HEK293 (cell line): ENCODE data around the gene FRMD4A.

Experiments
- KLF10 ChIP-seq: fragments of 450-650 bp; IDR thresholded peaks from 2 replicates; pipeline ENCODE4 v1.5.1; 2018; ENCODE audit warnings: missing biosample characterization, mild to moderate bottlenecking, missing genetic modification characterization
- KLF9 ChIP-seq: fragments of 450-650 bp; formaldehyde crosslinking; IDR thresholded peaks from 2 replicates; pipeline ENCODE4 v1.5.1; 2016; ENCODE audit warnings: missing biosample characterization, missing genetic modification characterization, low read depth
- ZBTB17 ChIP-seq: fragments of 450-650 bp; formaldehyde crosslinking; IDR thresholded peaks from 2 replicates; pipeline ENCODE4 v1.5.1; 2016; ENCODE audit warnings: missing biosample characterization, missing genetic modification characterization
- ZNF140 ChIP-seq: fragments of 450-650 bp; formaldehyde crosslinking; IDR thresholded peaks from 2 replicates; pipeline ENCODE4 v1.5.1; 2016; ENCODE audit warnings: missing biosample characterization, missing genetic modification characterization
- ZNF274 ChIP-seq, 2 experiments: fragments of 200-500 bp in 1 of 2; fragments of 450-650 bp in 1 of 2; sonication (Bioruptor generic) in 1 of 2; formaldehyde crosslinking in 1 of 2; IDR thresholded peaks; 2 replicates each; pipeline versions ENCODE4 v1.5.1 to v1.6.1; 2014 to 2016; ENCODE audit warnings: borderline replicate concordance in 1 of 2, inconsistent platforms in 1 of 2, low read length in 1 of 2, missing biosample characterization in 1 of 2, missing genetic modification characterization in 1 of 2
- ZNF292 ChIP-seq: fragments of 450-650 bp; formaldehyde crosslinking; IDR thresholded peaks from 2 replicates; pipeline ENCODE4 v1.5.1; 2016; ENCODE audit warnings: low read depth, missing biosample characterization, missing genetic modification characterization, borderline replicate concordance
- TF ChIP-seq, protein P1 (sequence below): fragments of 450-650 bp; formaldehyde crosslinking; IDR thresholded peaks from 2 replicates; pipeline ENCODE4 v1.5.1; 2016; ENCODE audit warnings: missing biosample characterization, missing genetic modification characterization
- TF ChIP-seq, protein P2 (sequence below): fragments of 450-650 bp; formaldehyde crosslinking; IDR thresholded peaks from 2 replicates; pipeline ENCODE4 v1.5.1; 2016; ENCODE audit warnings: missing biosample characterization, missing genetic modification characterization
- TF ChIP-seq, protein P3 (sequence below): fragments of 450-650 bp; formaldehyde crosslinking; IDR thresholded peaks from 2 replicates; pipeline ENCODE4 v1.5.1; 2016; ENCODE audit warnings: missing biosample characterization, missing genetic modification characterization
- TF ChIP-seq, protein P4 (sequence below): fragments of 450-650 bp; formaldehyde crosslinking; IDR thresholded peaks from 2 replicates; pipeline ENCODE4 v1.5.1; 2016; ENCODE audit warnings: missing biosample characterization, missing genetic modification characterization

DNA sequence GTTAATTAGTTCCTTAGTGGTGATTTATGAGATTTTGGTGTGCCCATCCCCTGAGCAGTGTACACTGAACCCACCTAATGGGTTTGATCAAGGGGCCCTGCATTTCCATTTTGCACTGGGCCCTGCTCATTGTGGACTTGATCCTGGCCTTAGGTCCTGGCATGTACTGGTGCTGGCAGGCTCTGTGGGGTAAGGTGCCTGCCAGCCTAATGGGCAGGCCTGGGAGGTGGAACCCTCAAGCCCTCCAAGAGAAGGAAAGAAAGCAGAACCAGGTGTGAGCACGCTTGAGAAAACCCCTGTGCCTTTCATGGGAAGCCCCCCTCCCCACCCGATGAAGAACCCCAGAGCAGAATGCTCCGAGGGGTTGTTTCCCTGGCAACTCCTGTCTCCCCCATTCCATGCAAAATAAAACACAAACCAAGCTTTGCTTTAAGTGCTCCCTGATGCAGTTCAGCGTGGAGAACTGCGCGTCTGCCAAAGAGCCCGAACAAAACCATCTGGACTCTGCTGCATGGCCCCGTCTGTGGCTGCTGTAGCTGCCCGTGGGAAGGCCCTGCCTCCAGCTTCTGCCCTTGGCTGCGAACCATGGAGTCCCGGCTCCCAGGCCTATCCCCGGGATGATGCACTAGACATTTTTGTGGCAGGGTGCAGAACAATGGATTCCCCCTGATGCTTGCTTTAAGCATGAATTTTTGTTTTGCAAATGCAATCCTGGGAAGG lies 620.6 kb downstream of the FRMD4A start:
- TF ChIP-seq ZNF274 (IDR thresholded peaks at IDR 0.05; ENCODE audit: low read length), result no peak
- no peak for TF ChIP-seq ZNF274 (tag by site-specific recombination; IDR thresholded peaks at IDR 0.05; ENCODE audit: borderline replicate concordance)
- TF ChIP-seq, protein P1, sequence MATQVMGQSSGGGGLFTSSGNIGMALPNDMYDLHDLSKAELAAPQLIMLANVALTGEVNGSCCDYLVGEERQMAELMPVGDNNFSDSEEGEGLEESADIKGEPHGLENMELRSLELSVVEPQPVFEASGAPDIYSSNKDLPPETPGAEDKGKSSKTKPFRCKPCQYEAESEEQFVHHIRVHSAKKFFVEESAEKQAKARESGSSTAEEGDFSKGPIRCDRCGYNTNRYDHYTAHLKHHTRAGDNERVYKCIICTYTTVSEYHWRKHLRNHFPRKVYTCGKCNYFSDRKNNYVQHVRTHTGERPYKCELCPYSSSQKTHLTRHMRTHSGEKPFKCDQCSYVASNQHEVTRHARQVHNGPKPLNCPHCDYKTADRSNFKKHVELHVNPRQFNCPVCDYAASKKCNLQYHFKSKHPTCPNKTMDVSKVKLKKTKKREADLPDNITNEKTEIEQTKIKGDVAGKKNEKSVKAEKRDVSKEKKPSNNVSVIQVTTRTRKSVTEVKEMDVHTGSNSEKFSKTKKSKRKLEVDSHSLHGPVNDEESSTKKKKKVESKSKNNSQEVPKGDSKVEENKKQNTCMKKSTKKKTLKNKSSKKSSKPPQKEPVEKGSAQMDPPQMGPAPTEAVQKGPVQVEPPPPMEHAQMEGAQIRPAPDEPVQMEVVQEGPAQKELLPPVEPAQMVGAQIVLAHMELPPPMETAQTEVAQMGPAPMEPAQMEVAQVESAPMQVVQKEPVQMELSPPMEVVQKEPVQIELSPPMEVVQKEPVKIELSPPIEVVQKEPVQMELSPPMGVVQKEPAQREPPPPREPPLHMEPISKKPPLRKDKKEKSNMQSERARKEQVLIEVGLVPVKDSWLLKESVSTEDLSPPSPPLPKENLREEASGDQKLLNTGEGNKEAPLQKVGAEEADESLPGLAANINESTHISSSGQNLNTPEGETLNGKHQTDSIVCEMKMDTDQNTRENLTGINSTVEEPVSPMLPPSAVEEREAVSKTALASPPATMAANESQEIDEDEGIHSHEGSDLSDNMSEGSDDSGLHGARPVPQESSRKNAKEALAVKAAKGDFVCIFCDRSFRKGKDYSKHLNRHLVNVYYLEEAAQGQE (tag by site-specific recombination), result no peak
- TF ChIP-seq, protein P2, sequence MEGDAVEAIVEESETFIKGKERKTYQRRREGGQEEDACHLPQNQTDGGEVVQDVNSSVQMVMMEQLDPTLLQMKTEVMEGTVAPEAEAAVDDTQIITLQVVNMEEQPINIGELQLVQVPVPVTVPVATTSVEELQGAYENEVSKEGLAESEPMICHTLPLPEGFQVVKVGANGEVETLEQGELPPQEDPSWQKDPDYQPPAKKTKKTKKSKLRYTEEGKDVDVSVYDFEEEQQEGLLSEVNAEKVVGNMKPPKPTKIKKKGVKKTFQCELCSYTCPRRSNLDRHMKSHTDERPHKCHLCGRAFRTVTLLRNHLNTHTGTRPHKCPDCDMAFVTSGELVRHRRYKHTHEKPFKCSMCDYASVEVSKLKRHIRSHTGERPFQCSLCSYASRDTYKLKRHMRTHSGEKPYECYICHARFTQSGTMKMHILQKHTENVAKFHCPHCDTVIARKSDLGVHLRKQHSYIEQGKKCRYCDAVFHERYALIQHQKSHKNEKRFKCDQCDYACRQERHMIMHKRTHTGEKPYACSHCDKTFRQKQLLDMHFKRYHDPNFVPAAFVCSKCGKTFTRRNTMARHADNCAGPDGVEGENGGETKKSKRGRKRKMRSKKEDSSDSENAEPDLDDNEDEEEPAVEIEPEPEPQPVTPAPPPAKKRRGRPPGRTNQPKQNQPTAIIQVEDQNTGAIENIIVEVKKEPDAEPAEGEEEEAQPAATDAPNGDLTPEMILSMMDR (tag by site-specific recombination), result no peak
- TF ChIP-seq, protein P3, sequence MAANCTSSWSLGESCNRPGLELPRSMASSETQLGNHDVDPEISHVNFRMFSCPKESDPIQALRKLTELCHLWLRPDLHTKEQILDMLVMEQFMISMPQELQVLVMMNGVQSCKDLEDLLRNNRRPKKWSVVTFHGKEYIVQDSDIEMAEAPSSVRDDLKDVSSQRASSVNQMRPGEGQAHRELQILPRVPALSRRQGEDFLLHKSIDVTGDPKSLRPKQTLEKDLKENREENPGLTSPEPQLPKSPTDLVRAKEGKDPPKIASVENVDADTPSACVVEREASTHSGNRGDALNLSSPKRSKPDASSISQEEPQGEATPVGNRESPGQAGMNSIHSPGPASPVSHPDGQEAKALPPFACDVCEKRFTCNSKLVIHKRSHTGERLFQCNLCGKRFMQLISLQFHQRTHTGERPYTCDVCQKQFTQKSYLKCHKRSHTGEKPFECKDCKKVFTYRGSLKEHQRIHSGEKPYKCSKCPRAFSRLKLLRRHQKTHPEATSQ (tag by site-specific recombination), result no peak
- TF ChIP-seq ZNF292, result no peak
- no peak for TF ChIP-seq KLF9 (tag by site-specific recombination)
- no peak for TF ChIP-seq KLF10 (tag by site-specific recombination)
- TF ChIP-seq ZBTB17 (tag by site-specific recombination), result no peak
- no peak for TF ChIP-seq ZNF140 (tag by site-specific recombination)
- TF ChIP-seq, protein P4, sequence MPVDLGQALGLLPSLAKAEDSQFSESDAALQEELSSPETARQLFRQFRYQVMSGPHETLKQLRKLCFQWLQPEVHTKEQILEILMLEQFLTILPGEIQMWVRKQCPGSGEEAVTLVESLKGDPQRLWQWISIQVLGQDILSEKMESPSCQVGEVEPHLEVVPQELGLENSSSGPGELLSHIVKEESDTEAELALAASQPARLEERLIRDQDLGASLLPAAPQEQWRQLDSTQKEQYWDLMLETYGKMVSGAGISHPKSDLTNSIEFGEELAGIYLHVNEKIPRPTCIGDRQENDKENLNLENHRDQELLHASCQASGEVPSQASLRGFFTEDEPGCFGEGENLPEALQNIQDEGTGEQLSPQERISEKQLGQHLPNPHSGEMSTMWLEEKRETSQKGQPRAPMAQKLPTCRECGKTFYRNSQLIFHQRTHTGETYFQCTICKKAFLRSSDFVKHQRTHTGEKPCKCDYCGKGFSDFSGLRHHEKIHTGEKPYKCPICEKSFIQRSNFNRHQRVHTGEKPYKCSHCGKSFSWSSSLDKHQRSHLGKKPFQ (tag by site-specific recombination), result no peak
